Right renal pelvis (tissue), 4 donors: ENCODE data around the gene ZNF33B. TPM values are rescaled to one million over a fixed set of nuclear protein-coding genes. Genes with fewer than 3 reads are reported as not detected.

Experiments
- polyA plus RNA-seq, 4 donors: library from polyadenylated mRNA; unstranded; fragments of 120-200 nt; gene quantifications; one replicate each; pipeline ENCODE4 v1.2.1, GENCODE V29; 2013; ENCODE audit not compliant: insufficient read length in 4 of 4

The ZNF33B gene
- polyA plus RNA-seq, 4 donors, result 37.9 to 52.1 (median 44.5) TPM

Other genes with a start within 250 kb of the ZNF33B start
- 10 to 100 TPM; 21.5 to 24.7 (median 24.4) TPM for gene BMS1, start 144.2 kb upstream of the ZNF33B start, polyA plus RNA-seq